Measurements from ENCODE around the gene ITGB5. TPM values are rescaled to one million over a fixed set of nuclear protein-coding genes. Genes with fewer than 3 reads are reported as not detected.

The ITGB5 gene
- total and polyA plus RNA-seq, 2 experiments from 2014 or later, result 33.9 to 383 TPM

GRCh38 chr3:124928333-124929202 lies 41.4 kb upstream of the ITGB5 start:
- in situ Hi-C loops (cut with MboI), result no loop called here

GRCh38 chr3:124927574-124928045 lies 40.4 kb upstream of the ITGB5 start:
- H3F3A ChIP-seq (ENCODE audit: insufficient read depth), result no peaks in the 10 kb centered on the region
- H3K4me1 ChIP-seq (ENCODE audit: insufficient read depth), result no peaks in the 10 kb centered on the region
- no peak for TF ChIP-seq EZH2phosphoT487 (IDR thresholded peaks at IDR 0.05; ENCODE audit: insufficient read depth, low read depth)
- no peak for TF ChIP-seq EZH2 (IDR thresholded peaks at IDR 0.05; ENCODE audit: insufficient read depth, poor library complexity, severe bottlenecking)
- no peak overlapping the region for H3K9ac ChIP-seq
- DNase-seq, result no peak
- no peak overlapping the region for H3K4me2 ChIP-seq (ENCODE audit: unreplicated experiment)
- H3K79me2 ChIP-seq (ENCODE audit: insufficient read depth), result no peaks in the 10 kb centered on the region
- no peak overlapping the region for H2AFZ ChIP-seq
- in situ Hi-C loops (cut with MboI), result no loop called here
- no peaks in the 10 kb centered on the region for H3K27me3 ChIP-seq (replicated peaks; ENCODE audit: insufficient read depth)
- H3K9me2 ChIP-seq (ENCODE audit: insufficient read depth), result no peaks in the 10 kb centered on the region
- H3K27ac ChIP-seq, result no peak overlapping the region
- no peaks in the 10 kb centered on the region for H4K20me1 ChIP-seq (ENCODE audit: insufficient read depth)
- H3K4me3 ChIP-seq, result no peak overlapping the region
- H3K9me3 ChIP-seq (ENCODE audit: low read depth), result no peaks in the 10 kb centered on the region
- H3K36me3 ChIP-seq (ENCODE audit: low read depth), result no peaks in the 10 kb centered on the region
- 98% methylated on average over 2 of the region's 2 CpGs for WGBS, 2 experiments (ENCODE audit: low coverage in 1 of 2, low lambda C conversion rate in 2 of 2, missing lambda C conversion rate in 2 of 2)

More at GRCh38 chr3:124928333-124929202, 41.4 kb upstream of the ITGB5 start:
- 17 to 20% methylated on average over 4 of the region's 4 CpGs for WGBS, 2 experiments (ENCODE audit: low coverage in 1 of 2, low lambda C conversion rate in 2 of 2, missing lambda C conversion rate in 2 of 2)
- Histone ChIP-seq H3K36me3 (ENCODE audit: low read depth) (no peaks in the 10 kb centered on the region), H3K9me2 (ENCODE audit: insufficient read depth) (no peaks in the 10 kb centered on the region), H4K20me1 (ENCODE audit: insufficient read depth) (no peaks in the 10 kb centered on the region), H3F3A (ENCODE audit: insufficient read depth) (no peaks in the 10 kb centered on the region), H3K9me3 (ENCODE audit: low read depth) (no peaks in the 10 kb centered on the region), H3K4me3 (no peak overlapping the region), H3K4me2 (ENCODE audit: unreplicated experiment) (no peak overlapping the region), H2AFZ (no peak overlapping the region), H3K9ac (no peak overlapping the region), H3K4me1 (ENCODE audit: insufficient read depth) (no peaks in the 10 kb centered on the region), H3K27me3 (replicated peaks; ENCODE audit: insufficient read depth) (no peaks in the 10 kb centered on the region; the same call in 1 of the 2 replicates), H3K79me2 (ENCODE audit: insufficient read depth) (no peaks in the 10 kb centered on the region), H3K27ac (no peak overlapping the region)
- peak; percentile 76 for DNase-seq
- TF ChIP-seq EZH2phosphoT487 (IDR thresholded peaks at IDR 0.05; ENCODE audit: insufficient read depth, low read depth), result no peak
- no peak for TF ChIP-seq EZH2 (IDR thresholded peaks at IDR 0.05; ENCODE audit: insufficient read depth, poor library complexity, severe bottlenecking)

GRCh38 chr3:124926426-124927101 lies 39.4 kb upstream of the ITGB5 start:
- 82 to 88% methylated on average over 4 of the region's 4 CpGs for WGBS, 2 experiments (ENCODE audit: low coverage in 1 of 2, low lambda C conversion rate in 2 of 2, missing lambda C conversion rate in 2 of 2)
- H3K9me3 ChIP-seq (ENCODE audit: low read depth), result no peaks in the 10 kb centered on the region
- H3F3A ChIP-seq (ENCODE audit: insufficient read depth), result no peaks in the 10 kb centered on the region
- H3K27me3 ChIP-seq (replicated peaks; ENCODE audit: insufficient read depth), result no peaks in the 10 kb centered on the region
- H2AFZ ChIP-seq, result no peak overlapping the region
- H3K4me3 ChIP-seq, result no peak overlapping the region
- H3K27ac ChIP-seq, result no peak overlapping the region
- H3K79me2 ChIP-seq (ENCODE audit: insufficient read depth), result no peaks in the 10 kb centered on the region
- in situ Hi-C loops (cut with MboI), result no loop called here
- H3K9ac ChIP-seq, result no peak overlapping the region
- H3K9me2 ChIP-seq (ENCODE audit: insufficient read depth), result no peaks in the 10 kb centered on the region
- TF ChIP-seq EZH2 (IDR thresholded peaks at IDR 0.05; ENCODE audit: insufficient read depth, poor library complexity, severe bottlenecking) (no peak), EZH2phosphoT487 (IDR thresholded peaks at IDR 0.05; ENCODE audit: insufficient read depth, low read depth) (no peak)
- H3K4me1 ChIP-seq (ENCODE audit: insufficient read depth), result no peaks in the 10 kb centered on the region
- no peak overlapping the region for H3K4me2 ChIP-seq (ENCODE audit: unreplicated experiment)
- DNase-seq, result peak; percentile 14
- H4K20me1 ChIP-seq (ENCODE audit: insufficient read depth), result no peaks in the 10 kb centered on the region
- H3K36me3 ChIP-seq (ENCODE audit: low read depth), result no peaks in the 10 kb centered on the region

- in situ Hi-C loops (cut with MboI), result loop anchor here (25.0 kb wide), 1 partner anchor 587 kb away; no protein-coding TSS in a partner anchor
- no peak for DNase-seq
Observed at GRCh38 chr3:124924741-124925140, 37.6 kb upstream of the ITGB5 start.

More at GRCh38 chr3:124924741-124925140, 37.6 kb upstream of the ITGB5 start:
- no peaks in the 10 kb centered on the region for H4K20me1 ChIP-seq (ENCODE audit: insufficient read depth)
- TF ChIP-seq EZH2phosphoT487 (IDR thresholded peaks at IDR 0.05; ENCODE audit: insufficient read depth, low read depth), result no peak
- TF ChIP-seq EZH2 (IDR thresholded peaks at IDR 0.05; ENCODE audit: insufficient read depth, poor library complexity, severe bottlenecking), result no peak
- H3K79me2 ChIP-seq (ENCODE audit: insufficient read depth), result no peaks in the 10 kb centered on the region
- no peaks in the 10 kb centered on the region for H3K36me3 ChIP-seq (ENCODE audit: low read depth)
- H3K27me3 ChIP-seq (replicated peaks; ENCODE audit: insufficient read depth), result no peaks in the 10 kb centered on the region
- no peaks in the 10 kb centered on the region for H3K4me1 ChIP-seq (ENCODE audit: insufficient read depth)
- H3K9me2 ChIP-seq (ENCODE audit: insufficient read depth), result no peaks in the 10 kb centered on the region
- H3F3A ChIP-seq (ENCODE audit: insufficient read depth), result no peaks in the 10 kb centered on the region
- WGBS, 2 experiments (ENCODE audit: low coverage in 1 of 2, low lambda C conversion rate in 2 of 2, missing lambda C conversion rate in 2 of 2), result 75 to 85% methylated on average over 2 of the region's 2 CpGs
- H3K9me3 ChIP-seq (ENCODE audit: low read depth), result no peaks in the 10 kb centered on the region
- no peak overlapping the region for H3K4me3 ChIP-seq
- no peak overlapping the region for H2AFZ ChIP-seq
- H3K9ac ChIP-seq, result no peak overlapping the region
- H3K4me2 ChIP-seq (ENCODE audit: unreplicated experiment), result no peak overlapping the region
- no peak overlapping the region for H3K27ac ChIP-seq
